ENCODE measurements around the gene KDM4D.

DNA sequence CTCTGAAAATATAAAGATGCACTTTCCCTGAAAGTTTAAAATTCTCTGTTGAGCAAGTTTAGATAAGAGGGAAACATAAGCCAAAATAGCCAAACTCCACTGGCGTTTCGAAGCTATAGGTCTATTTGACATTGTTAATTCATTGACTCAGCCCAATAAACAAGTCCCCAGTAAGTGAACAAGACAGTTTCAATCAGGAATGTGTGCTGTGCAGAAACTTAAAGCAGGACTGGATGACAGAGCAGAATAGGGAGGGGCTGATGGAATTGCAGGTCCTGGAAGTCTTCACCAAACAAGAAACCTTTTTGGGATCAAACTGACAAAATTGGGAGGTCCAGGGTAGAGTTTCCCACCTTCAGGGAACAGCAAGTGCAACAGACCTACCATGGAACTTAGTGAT is 42.6 kb downstream of the KDM4D start:
- TF ChIP-seq, protein P1, sequence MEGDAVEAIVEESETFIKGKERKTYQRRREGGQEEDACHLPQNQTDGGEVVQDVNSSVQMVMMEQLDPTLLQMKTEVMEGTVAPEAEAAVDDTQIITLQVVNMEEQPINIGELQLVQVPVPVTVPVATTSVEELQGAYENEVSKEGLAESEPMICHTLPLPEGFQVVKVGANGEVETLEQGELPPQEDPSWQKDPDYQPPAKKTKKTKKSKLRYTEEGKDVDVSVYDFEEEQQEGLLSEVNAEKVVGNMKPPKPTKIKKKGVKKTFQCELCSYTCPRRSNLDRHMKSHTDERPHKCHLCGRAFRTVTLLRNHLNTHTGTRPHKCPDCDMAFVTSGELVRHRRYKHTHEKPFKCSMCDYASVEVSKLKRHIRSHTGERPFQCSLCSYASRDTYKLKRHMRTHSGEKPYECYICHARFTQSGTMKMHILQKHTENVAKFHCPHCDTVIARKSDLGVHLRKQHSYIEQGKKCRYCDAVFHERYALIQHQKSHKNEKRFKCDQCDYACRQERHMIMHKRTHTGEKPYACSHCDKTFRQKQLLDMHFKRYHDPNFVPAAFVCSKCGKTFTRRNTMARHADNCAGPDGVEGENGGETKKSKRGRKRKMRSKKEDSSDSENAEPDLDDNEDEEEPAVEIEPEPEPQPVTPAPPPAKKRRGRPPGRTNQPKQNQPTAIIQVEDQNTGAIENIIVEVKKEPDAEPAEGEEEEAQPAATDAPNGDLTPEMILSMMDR (IDR thresholded peaks at IDR 0.05): no peak
- TF ChIP-seq POLR2A (IDR thresholded peaks at IDR 0.05): no peak
